H1 (cell line): ENCODE data around the gene UTP14C. TPM values are rescaled to one million over a fixed set of nuclear protein-coding genes. Genes with fewer than 3 reads are reported as not detected.

Experiments
- CTCF ChIA-PET: fragments of 300-600 bp; sonication (Branson Sonifier 250); formaldehyde crosslinking; loops from one replicate; lab custom pipeline; 2021; ENCODE audit not compliant: partially characterized antibody; lab: Charles Lee
- POLR2A ChIA-PET: fragments of 300-600 bp; sonication (Branson Sonifier 250); formaldehyde crosslinking; loops from one replicate; lab custom pipeline; 2021; ENCODE audit warnings: inconsistent platforms; ENCODE audit not compliant: partially characterized antibody; lab: Charles Lee
- DNase-seq, 2 experiments: peaks; one replicate each; pipeline versions ENCODE4 v3.0.0 to v3.0.0-alpha.2; 2010 to 2022; ENCODE audit warnings: low spot score in 2 of 2, low read depth in 1 of 2, mixed read lengths in 1 of 2
- FAIRE-seq: peaks from 2 replicates; lab custom pipeline; 2011; peaks lifted over from hg19 to GRCh38; lab: Jason Lieb, UNC
- H2AFZ ChIP-seq: 2 replicates; pipeline ENCODE4 v1.8.1; 2012; ENCODE audit warnings: low read length, inconsistent platforms
- H2AK5ac ChIP-seq: 2 replicates; pipeline ENCODE4 v1.6.1; 2013; ENCODE audit warnings: low read depth, low read length
- H2BK120ac ChIP-seq: replicated peaks from 2 replicates; pipeline ENCODE3; 2013; ENCODE audit warnings: low read depth, low read length, inconsistent platforms
- H2BK12ac ChIP-seq: 2 replicates; pipeline ENCODE4 v1.6.1; 2013; ENCODE audit warnings: low read depth, low read length
- H2BK15ac ChIP-seq: 2 replicates; pipeline ENCODE4 v1.6.1; 2013; ENCODE audit warnings: low read length
- H2BK20ac ChIP-seq: 2 replicates; pipeline ENCODE4 v1.6.1; 2013; ENCODE audit warnings: low read length
- H2BK5ac ChIP-seq: 2 replicates; pipeline ENCODE4 v1.6.1; 2013; ENCODE audit warnings: low read depth, low read length
- H3K14ac ChIP-seq: 2 replicates; pipeline ENCODE4 v1.6.1; 2013; ENCODE audit warnings: inconsistent platforms; ENCODE audit not compliant: insufficient read length
- H3K18ac ChIP-seq: 2 replicates; pipeline ENCODE4 v1.6.1; 2013; ENCODE audit warnings: low read length; ENCODE audit errors: extremely low read depth
- H3K23ac ChIP-seq: 2 replicates; pipeline ENCODE4 v1.6.1; 2013; ENCODE audit warnings: inconsistent platforms; ENCODE audit not compliant: insufficient read length
- H3K23me2 ChIP-seq: 2 replicates; pipeline ENCODE4 v1.6.1; 2013; ENCODE audit warnings: low read depth, low read length
- H3K27ac ChIP-seq: 2 replicates; pipeline ENCODE4 v1.6.1; 2011; ENCODE audit warnings: low read depth, low read length, inconsistent platforms
- H3K27me3 ChIP-seq, 4 experiments: replicated peaks in 1 of 4; 1 replicate in 1 of 4; 2 replicates in 3 of 4; pipeline versions ENCODE4 v1.6.1 to v1.8.1; 2011 to 2013; ENCODE audit warnings: low read length in 3 of 4, mild to moderate bottlenecking in 3 of 4, inconsistent platforms in 2 of 4, mixed read lengths in 2 of 4, moderate library complexity in 1 of 4; ENCODE audit not compliant: control insufficient read depth in 3 of 4, insufficient read depth in 3 of 4; ENCODE audit errors: extremely low read depth in 1 of 4
- H3K36me3 ChIP-seq, 4 experiments: 2 replicates each; pipeline versions ENCODE4 v1.6.1 to v1.8.1; 2011 to 2013; ENCODE audit warnings: mild to moderate bottlenecking in 4 of 4, low read length in 3 of 4, moderate library complexity in 2 of 4, control low read depth in 1 of 4, inconsistent platforms in 1 of 4; ENCODE audit not compliant: insufficient read depth in 4 of 4, control insufficient read depth in 2 of 4
- H3K4ac ChIP-seq: replicated peaks from 2 replicates; pipeline ENCODE3; 2013; ENCODE audit warnings: low read length, low read depth, mixed read lengths, inconsistent platforms; ENCODE audit not compliant: insufficient read length
- H3K4me1 ChIP-seq, 4 experiments: replicated peaks in 1 of 4; 1 replicate in 1 of 4; 2 replicates in 3 of 4; pipeline versions ENCODE4 v1.6.1 to v1.8.1; 2011 to 2013; ENCODE audit warnings: low read length in 3 of 4, inconsistent platforms in 2 of 4, mixed read lengths in 1 of 4; ENCODE audit not compliant: insufficient read depth in 4 of 4, control insufficient read depth in 3 of 4
- H3K4me2 ChIP-seq, 2 experiments: 2 replicates each; pipeline versions ENCODE4 v1.6.1 to v1.8.1; 2011 to 2013; ENCODE audit warnings: low read depth in 2 of 2, low read length in 2 of 2, control low read depth in 1 of 2, inconsistent platforms in 1 of 2, mild to moderate bottlenecking in 1 of 2; ENCODE audit not compliant: insufficient read depth in 1 of 2
- H3K4me3 ChIP-seq, 4 experiments: fragments of 200-600, 300-600 bp in 1 of 4; sonication (generic), shearing (Covaris generic), sonication (Bioruptor Twin) in 1 of 4; 2 replicates each; pipeline versions ENCODE4 v1.5.1 to v1.8.1; 2011 to 2016; ENCODE audit warnings: low read length in 4 of 4, low read depth in 3 of 4, control low read depth in 2 of 4, inconsistent platforms in 2 of 4, mild to moderate bottlenecking in 2 of 4, mixed read lengths in 1 of 4, moderate library complexity in 1 of 4; ENCODE audit not compliant: insufficient read depth in 2 of 4; ENCODE audit errors: extremely low read depth in 1 of 4
- H3K56ac ChIP-seq: replicated peaks from 2 replicates; pipeline ENCODE3; 2013; ENCODE audit warnings: low read depth, mild to moderate bottlenecking, mixed read lengths, low read length, inconsistent platforms; ENCODE audit not compliant: insufficient read length
- H3K79me1 ChIP-seq: 2 replicates; pipeline ENCODE4 v1.6.1; 2013; ENCODE audit warnings: low read depth, low read length, control low read depth
- H3K79me2 ChIP-seq, 2 experiments: 2 replicates each; pipeline versions ENCODE4 v1.6.1 to v1.8.1; 2012 to 2013; ENCODE audit warnings: low read length in 2 of 2, mild to moderate bottlenecking in 2 of 2, inconsistent platforms in 1 of 2; ENCODE audit not compliant: insufficient read depth in 2 of 2, control insufficient read depth in 1 of 2
- H3K9ac ChIP-seq, 4 experiments: replicated peaks in 1 of 4; 1 replicate in 1 of 4; 2 replicates in 3 of 4; pipeline versions ENCODE4 v1.6.1 to v1.8.1; 2011 to 2013; ENCODE audit warnings: low read depth in 3 of 4, low read length in 3 of 4, control low read depth in 2 of 4, mild to moderate bottlenecking in 2 of 4, moderate library complexity in 2 of 4, inconsistent platforms in 1 of 4; ENCODE audit errors: extremely low read depth in 1 of 4
- H3K9me3 ChIP-seq, 2 experiments: 2 replicates each; pipeline versions ENCODE4 v1.6.1 to v1.8.1; 2012 to 2013; ENCODE audit warnings: mild to moderate bottlenecking in 2 of 2, moderate library complexity in 2 of 2, control low read depth in 1 of 2, inconsistent platforms in 1 of 2, low read depth in 1 of 2, low read length in 1 of 2, mixed read lengths in 1 of 2; ENCODE audit not compliant: insufficient read depth in 2 of 2
- H4K20me1 ChIP-seq, 2 experiments: replicated peaks in 1 of 2; 2 replicates each; pipeline versions ENCODE3 to v1.8.1; 2011 to 2013; ENCODE audit warnings: inconsistent platforms in 2 of 2, low read length in 2 of 2, mild to moderate bottlenecking in 1 of 2; ENCODE audit not compliant: insufficient read depth in 2 of 2, control insufficient read depth in 1 of 2
- H4K5ac ChIP-seq: 2 replicates; pipeline ENCODE4 v1.6.1; 2013; ENCODE audit warnings: low read length, low read depth, mixed read lengths, inconsistent platforms; ENCODE audit not compliant: insufficient read length
- H4K8ac ChIP-seq: 2 replicates; pipeline ENCODE4 v1.8.0; 2013; ENCODE audit warnings: mild to moderate bottlenecking, moderate library complexity, low read length, inconsistent platforms; ENCODE audit not compliant: insufficient read depth; ENCODE audit errors: extremely low read depth
- H4K91ac ChIP-seq: replicated peaks from 2 replicates; pipeline ENCODE3; 2013; ENCODE audit warnings: low read length, mixed read lengths, inconsistent platforms; ENCODE audit not compliant: insufficient read length
- EP300 ChIP-seq, 2 experiments: IDR thresholded peaks; 1 replicate in 1 of 2; 2 replicates in 1 of 2; pipeline ENCODE4 v1.6.1; 2011 to 2012; ENCODE audit warnings: low read depth in 2 of 2, low read length in 2 of 2, mild to moderate bottlenecking in 2 of 2, borderline replicate concordance in 1 of 2, inconsistent platforms in 1 of 2, moderate library complexity in 1 of 2
- WGBS, 2 experiments: shearing (Covaris generic) in 1 of 2; methylation state at CpG; one replicate each; pipeline versions ENCODE4 v1.1.6 to v1.1.7; 2013 to 2015; ENCODE audit warnings: low lambda C conversion rate in 2 of 2, mixed read lengths in 2 of 2, inconsistent platforms in 1 of 2, low coverage in 1 of 2, missing lambda C conversion rate in 1 of 2; ENCODE audit not compliant: insufficient replicate concordance in 2 of 2, insufficient coverage in 1 of 2, insufficient read length in 1 of 2; ENCODE audit errors: extremely low coverage in 1 of 2, missing lambda C conversion rate in 1 of 2; 5-methylcytosine and 5-hydroxymethylcytosine counted together
- polyA plus RNA-seq, 7 experiments: library from polyadenylated mRNA; depleted of rRNA in 3 of 7; stranded (reverse) in 5 of 7; unstranded in 2 of 7; fragments of >200 nt in 5 of 7; fragments of 200-250 nt in 2 of 7; gene quantifications; 1 replicate in 5 of 7; 2 replicates in 1 of 7; 4 replicates in 1 of 7; pipeline versions ENCODE4 v1.2.1 to v1.2.3, GENCODE V29; 2011 to 2013; ENCODE audit warnings: missing spikeins in 2 of 7, mixed read lengths in 2 of 7
- total RNA-seq: library from RNA; stranded (reverse); fragmentation: NEBNext Ultra II Directional; extraction: Animal tissue kit (Norgen Biotek cat#: 25700); gene quantifications from 2 replicates; pipeline ENCODE4 v1.2.1, GENCODE V29; 2021

UTP14C gene
- total and polyA plus RNA-seq, 2 of the 8 experiments (the other 6 are each of a cell fraction or from before 2014, with no cell fraction given): 6.8 to 22.7 TPM

DNA sequence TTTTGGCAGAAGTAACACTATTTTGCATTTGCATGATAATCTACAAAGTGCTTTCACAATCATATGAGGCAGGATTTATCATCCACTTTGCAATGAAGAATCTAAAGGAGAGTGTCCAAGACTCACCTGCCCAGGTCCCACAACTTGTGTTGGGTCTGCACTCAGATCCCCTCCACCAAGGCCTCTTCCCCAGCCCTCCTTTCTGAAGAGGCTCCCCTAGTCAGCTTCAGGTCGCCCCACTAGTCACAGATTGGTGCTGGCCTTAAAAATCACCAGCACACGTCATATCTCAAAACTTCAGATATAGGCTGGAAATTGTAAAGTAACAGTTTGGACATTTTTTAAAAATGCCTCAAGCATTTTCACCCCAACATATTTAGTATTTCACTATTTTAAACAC is 30.8 kb upstream of the UTP14C start:
- no peak overlapping the region for H2BK120ac ChIP-seq
- FAIRE-seq (no peak), DNase-seq (no peak)
- no peak overlapping the region for H2BK20ac ChIP-seq
- H3K9ac ChIP-seq: no peak overlapping the region
- no peak overlapping the region for H2AFZ ChIP-seq
- no peak overlapping the region for H2BK15ac ChIP-seq
- H3K27me3 ChIP-seq: no peaks in the 10 kb centered on the region
- H4K20me1 ChIP-seq: no peaks in the 10 kb centered on the region
- no peak overlapping the region for H2BK12ac ChIP-seq
- TF ChIP-seq EP300 (IDR thresholded peaks at IDR 0.05; ENCODE audit: borderline replicate concordance in 1 of 2, low read depth in 2 of 2, low read length in 2 of 2): no peak
- POLR2A ChIA-PET: interaction anchor here (0.6 kb wide), 1 partner anchor 10 kb away, joined by 3 read pairs; no protein-coding TSS in a partner anchor
- no peaks in the 10 kb centered on the region for H3K23me2 ChIP-seq
- H3K23ac ChIP-seq: no peak overlapping the region
- no peaks in the 10 kb centered on the region for H3K36me3 ChIP-seq
- H3K56ac ChIP-seq: no peak overlapping the region
- no peak overlapping the region for H3K14ac ChIP-seq
- H2BK5ac ChIP-seq: no peak overlapping the region
- H4K8ac ChIP-seq: no peak overlapping the region
- no peak overlapping the region for H3K4ac ChIP-seq
- no peak overlapping the region for H3K4me2 ChIP-seq
- H3K79me2 ChIP-seq: no peaks in the 10 kb centered on the region
- H3K4me1 ChIP-seq: peaks cover 0 to 8% (median 7%) of the 10 kb centered on the region in 4 experiments; a peak in 5 of 7 replicates
- 0 out of 2 replicates have a peak, but pooled peaks cover 3% of the 10 kb centered on the region for H3K79me1 ChIP-seq
- no peak overlapping the region for H4K91ac ChIP-seq
- H2AK5ac ChIP-seq: no peak overlapping the region
- no peak overlapping the region for H3K4me3 ChIP-seq
- H3K27ac ChIP-seq: no peak overlapping the region
- no peak overlapping the region for H4K5ac ChIP-seq
- no peaks in the 10 kb centered on the region for H3K9me3 ChIP-seq
- no peak overlapping the region for H3K18ac ChIP-seq
- CTCF ChIA-PET: interaction anchor here (1.4 to 3.2 kb wide), 4 partner anchors 9 to 134 kb away, joined by 4 to 21 read pairs (median 6); no protein-coding TSS in a partner anchor
- 93% methylated on average over 2 of the region's 2 CpGs; no CpG with 5 or more reads in 1 of the 2 experiments for WGBS, 2 experiments
